Spleen (tissue), 7 donors: ENCODE measurements around the gene WNT8A.

Source experiments
- CTCF ChIP-seq, 11 experiments: fragments of 200-600 bp in 7 of 11; fragments of 450-650 bp in 4 of 11; sonication (generic) in 4 of 11; IDR thresholded peaks in 8 of 11; conservative IDR thresholded peaks in 3 of 11; 1 replicate in 7 of 11; 2 replicates in 4 of 11; pipeline versions ENCODE4 v1.4.0 to v1.8.0; 2016 to 2021; ENCODE audit warnings: antibody characterized with exemption in 11 of 11, inconsistent platforms in 4 of 11, mild to moderate bottlenecking in 1 of 11
- POLR2A ChIP-seq, 3 donors: fragments of 450-650 bp; IDR thresholded peaks; one replicate each; pipeline ENCODE4 v1.5.1; 2017; ENCODE audit warnings: antibody characterized with exemption in 3 of 3, mild to moderate bottlenecking in 1 of 3
- POLR2AphosphoS5 ChIP-seq, 3 donors: sonication (generic); formaldehyde crosslinking; IDR thresholded peaks; one replicate each; pipeline ENCODE4 v1.5.1; 2017; ENCODE audit warnings: antibody characterized with exemption in 3 of 3
- donor health status: DM: no; HTN: no; CAD: no; lungs with moderate emphysema.
- donor health status: DM: no; HTN: no; CAD: no.
- donor health status: DM: no; HTN: no; CAD: no.

DNA sequence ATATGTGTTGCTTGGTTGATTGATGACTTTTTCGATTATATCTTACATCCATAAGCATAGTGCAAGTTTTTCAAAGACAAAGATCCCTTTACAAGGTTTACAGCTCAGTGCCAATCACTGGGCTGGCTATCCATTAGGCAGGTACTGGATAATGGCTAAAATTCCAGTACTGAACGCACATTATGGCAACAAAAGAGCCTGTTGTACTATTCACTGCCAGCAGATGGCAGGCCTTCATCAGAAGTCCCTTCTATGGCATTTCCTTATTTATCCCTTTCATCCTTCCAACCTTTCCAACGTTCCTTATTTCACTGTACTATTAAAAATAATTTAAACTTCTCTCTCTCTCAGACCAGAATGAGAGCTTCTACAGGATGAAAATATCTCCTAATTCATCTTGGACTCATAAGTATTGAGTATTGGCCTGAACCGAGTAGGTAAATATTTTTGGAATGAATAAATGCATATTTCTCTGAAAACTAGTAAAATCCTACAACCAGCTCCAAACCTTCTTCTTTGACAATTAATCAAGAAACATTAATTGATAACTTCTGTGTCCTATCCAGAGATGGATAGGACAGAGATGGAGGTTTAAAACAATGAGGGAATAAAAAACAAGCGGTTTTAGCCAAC is 6.7 kb upstream of the WNT8A start:
- TF ChIP-seq CTCF (IDR thresholded peaks at IDR 0.05 in 8 of 11, conservative IDR thresholded peaks at IDR 0.05 in 3 of 11) (peak; percentile 63 to 85 (median 78)), POLR2A (IDR thresholded peaks at IDR 0.05) (no peak), POLR2AphosphoS5 (IDR thresholded peaks at IDR 0.05) (no peak)
